ENCODE data around the gene CEP128.

CEP128 gene

DNA sequence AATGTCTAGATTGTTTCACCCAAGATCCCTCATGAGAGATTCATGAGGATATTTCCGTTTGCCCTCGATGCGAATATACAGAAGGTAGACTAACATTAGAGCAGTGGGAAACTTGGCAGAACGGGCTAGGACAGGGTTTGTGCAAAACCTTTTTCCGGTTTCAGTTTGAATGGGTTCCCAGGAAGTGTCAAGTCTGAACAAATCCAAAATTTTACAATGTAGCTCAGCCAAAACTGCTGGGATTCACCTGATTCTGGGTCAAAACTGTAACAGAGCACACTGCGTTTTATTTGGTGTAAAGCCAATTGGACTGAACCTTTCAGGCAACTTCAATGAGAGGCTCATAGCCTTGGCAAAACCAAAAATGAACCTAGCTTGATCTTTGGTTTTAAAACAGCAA is 392.4 kb downstream of the CEP128 start:
- H3K4me3 ChIP-seq (ENCODE audit: low read depth, low read length): no peak overlapping the region
- TF ChIP-seq, protein P1, sequence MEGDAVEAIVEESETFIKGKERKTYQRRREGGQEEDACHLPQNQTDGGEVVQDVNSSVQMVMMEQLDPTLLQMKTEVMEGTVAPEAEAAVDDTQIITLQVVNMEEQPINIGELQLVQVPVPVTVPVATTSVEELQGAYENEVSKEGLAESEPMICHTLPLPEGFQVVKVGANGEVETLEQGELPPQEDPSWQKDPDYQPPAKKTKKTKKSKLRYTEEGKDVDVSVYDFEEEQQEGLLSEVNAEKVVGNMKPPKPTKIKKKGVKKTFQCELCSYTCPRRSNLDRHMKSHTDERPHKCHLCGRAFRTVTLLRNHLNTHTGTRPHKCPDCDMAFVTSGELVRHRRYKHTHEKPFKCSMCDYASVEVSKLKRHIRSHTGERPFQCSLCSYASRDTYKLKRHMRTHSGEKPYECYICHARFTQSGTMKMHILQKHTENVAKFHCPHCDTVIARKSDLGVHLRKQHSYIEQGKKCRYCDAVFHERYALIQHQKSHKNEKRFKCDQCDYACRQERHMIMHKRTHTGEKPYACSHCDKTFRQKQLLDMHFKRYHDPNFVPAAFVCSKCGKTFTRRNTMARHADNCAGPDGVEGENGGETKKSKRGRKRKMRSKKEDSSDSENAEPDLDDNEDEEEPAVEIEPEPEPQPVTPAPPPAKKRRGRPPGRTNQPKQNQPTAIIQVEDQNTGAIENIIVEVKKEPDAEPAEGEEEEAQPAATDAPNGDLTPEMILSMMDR (IDR thresholded peaks at IDR 0.05; ENCODE audit: borderline replicate concordance, insufficient read depth, low read depth, low read length): no peak

DNA sequence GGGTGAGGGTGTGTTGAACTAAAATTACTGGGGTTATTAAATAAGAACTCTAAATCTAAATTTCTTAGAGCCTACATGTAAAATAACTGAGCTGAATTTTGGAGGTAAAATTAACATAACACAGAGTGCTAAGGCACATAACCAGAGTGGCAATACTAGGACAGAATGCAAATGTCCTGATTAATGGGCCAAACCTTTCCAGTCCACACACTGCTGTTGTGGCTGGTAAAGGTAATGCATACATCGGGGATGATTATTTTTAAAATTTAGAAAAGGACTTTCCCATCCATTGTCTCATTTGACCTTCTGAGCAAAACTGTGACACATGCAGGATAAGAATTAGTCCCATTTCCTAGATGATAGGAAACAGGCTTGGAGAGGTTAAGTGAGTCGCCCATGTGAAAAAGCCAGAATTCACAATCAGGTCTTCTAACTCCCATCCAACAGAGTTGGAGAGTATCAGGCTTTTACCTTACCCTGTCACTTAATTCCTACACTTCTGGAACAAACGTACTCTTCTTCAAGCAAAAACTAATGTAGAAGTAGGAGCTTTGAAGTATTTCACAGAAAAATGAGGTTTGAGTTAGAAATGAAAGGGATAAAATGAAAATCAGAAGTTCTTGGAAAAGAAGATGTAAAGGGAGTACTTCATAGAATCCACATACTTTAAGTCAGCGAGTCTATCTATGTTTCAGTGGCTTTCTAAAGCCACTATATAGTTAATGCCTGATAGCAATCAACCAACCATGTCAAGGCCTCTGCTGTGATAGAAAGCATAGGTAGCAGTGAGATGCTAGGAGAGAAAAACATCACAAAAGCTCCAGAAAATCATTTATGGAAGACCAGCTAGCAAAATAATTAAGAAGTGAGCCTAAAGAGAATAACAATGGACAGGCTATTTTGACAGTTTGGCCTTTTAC is 395.3 kb downstream of the CEP128 start:
- TF ChIP-seq, protein P1 (IDR thresholded peaks at IDR 0.05; ENCODE audit: borderline replicate concordance, insufficient read depth, low read depth, low read length): no peak
- no peak overlapping the region for H3K4me3 ChIP-seq (ENCODE audit: low read depth, low read length)

DNA sequence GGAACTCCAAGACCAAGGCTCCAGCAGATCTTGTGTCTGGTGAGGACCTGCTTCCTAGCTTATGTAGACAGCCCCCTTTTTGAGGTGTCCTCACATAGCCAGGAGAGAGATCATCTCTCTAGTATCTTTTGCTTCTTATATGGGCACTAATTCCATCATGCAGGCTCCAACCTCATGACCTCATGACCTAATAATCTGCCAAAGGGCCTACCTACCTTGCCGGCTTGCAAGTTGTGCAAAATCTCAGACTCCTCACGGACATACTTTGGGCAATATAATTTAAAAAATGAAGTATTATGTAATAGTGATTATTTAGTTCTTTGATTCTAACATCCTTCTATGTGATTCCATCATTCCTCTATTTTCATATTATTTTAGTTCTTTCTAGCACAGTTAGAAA is 397.2 kb downstream of the CEP128 start:
- H3K4me3 ChIP-seq (ENCODE audit: low read depth, low read length): no peak overlapping the region
- TF ChIP-seq, protein P1 (IDR thresholded peaks at IDR 0.05; ENCODE audit: borderline replicate concordance, insufficient read depth, low read depth, low read length): no peak

DNA sequence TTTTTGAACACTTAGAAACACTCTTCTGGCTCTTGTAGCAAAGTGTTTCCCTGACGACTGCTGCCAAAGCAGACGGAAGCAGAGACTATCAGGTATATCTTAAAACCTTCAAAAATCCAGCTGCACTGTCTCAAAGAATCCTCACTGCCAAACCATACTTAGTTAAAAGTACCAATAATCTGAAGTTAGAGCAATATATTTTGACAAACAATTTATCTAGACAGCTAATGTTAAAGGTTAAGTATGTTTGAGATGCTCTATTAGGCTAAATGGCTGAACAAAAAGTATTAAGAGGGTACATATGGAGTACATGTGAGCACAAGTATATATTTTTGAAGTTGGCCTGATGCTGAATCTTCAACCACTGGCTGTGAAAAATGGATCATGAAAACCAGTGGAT is 398.3 kb downstream of the CEP128 start:
- no peak overlapping the region for H3K4me3 ChIP-seq (ENCODE audit: low read depth, low read length)
- TF ChIP-seq, protein P1 (IDR thresholded peaks at IDR 0.05; ENCODE audit: borderline replicate concordance, insufficient read depth, low read depth, low read length): no peak

DNA sequence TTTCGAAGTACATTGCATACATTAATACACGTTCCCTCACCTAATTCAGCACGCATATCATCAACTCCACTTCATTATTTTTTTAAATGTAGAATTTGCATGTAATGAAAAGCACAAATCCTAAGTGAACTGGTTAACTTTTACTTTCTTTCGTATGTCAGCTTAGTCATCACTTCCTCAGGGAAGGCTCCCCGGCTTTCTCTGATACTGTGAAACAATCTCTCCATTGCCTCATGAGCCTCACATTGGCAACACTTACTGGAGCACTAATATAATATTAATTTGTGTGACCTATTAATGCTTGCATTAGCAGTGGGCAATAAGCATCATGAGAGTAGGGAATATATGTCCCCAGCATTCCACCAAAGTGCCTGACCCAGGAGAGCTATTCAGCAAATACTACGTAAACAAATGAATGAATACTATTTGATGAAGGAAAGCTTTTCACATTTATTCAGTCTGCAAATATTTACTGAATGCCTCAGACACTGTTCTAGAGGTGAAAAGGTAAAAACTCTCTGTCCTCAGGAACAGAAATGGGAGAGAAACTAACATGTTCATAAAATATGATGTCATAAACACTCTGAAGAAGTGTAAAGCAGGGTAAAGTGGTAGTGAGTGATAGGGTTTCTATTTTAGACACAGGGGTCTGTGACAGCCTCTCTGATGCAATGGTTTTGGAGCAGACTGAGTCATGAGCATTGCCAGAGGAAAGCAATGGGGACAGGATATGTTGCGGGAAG is 402.7 kb downstream of the CEP128 start:
- no peak overlapping the region for H3K4me3 ChIP-seq (ENCODE audit: low read depth, low read length)
- TF ChIP-seq, protein P1 (IDR thresholded peaks at IDR 0.05; ENCODE audit: borderline replicate concordance, insufficient read depth, low read depth, low read length): no peak

DNA sequence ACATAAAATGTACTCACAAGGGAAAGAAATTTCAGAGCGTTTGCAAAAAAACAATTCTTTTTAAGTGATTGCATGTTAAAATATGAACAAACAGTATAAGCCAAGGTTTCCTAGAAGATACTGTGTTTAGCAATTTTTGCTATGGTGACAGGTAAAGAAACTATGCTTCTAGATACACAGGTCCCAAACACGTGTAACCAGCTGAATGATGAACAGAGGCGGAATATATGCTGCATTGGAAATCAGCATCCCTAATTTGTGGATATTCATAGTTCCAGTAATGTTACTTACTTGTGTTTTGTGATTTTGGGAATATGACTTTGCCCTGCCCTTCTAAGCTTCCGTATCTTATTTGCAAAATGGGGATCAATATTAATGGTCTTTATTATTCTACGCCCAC is 403.9 kb downstream of the CEP128 start:
- no peak overlapping the region for H3K4me3 ChIP-seq (ENCODE audit: low read depth, low read length)
- TF ChIP-seq, protein P1 (IDR thresholded peaks at IDR 0.05; ENCODE audit: borderline replicate concordance, insufficient read depth, low read depth, low read length): no peak
